ENCODE results near the gene SELENOK. TPM values are rescaled to one million over a fixed set of nuclear protein-coding genes. Genes with fewer than 3 reads are reported as not detected.

The SELENOK gene
- total and polyA plus RNA-seq, 2 of the 13 experiments (the other 11 are each of a cell fraction or from before 2014, with no cell fraction given): 67.0 to 81.0 TPM

GRCh38 chr3:53891497-53892285 lies at the start of gene SELENOK (continued):
- TF ChIP-seq MTA1 (CRISPR knock-in tag; IDR thresholded peaks at IDR 0.05; ENCODE audit: borderline replicate concordance): 0 out of 2 replicates have a peak, but pooled peaks have one; percentile 24
- TF ChIP-seq IRF2 (CRISPR knock-in tag; IDR thresholded peaks at IDR 0.05): peak; percentile 83; the same call in 1 of the 2 replicates
- peak; percentile 18; the same call in 1 of the 2 replicates for TF ChIP-seq RAD21 (CRISPR knock-in tag; IDR thresholded peaks at IDR 0.05)
- TF ChIP-seq XRCC5 (optimal IDR thresholded peaks at IDR 0.05; ENCODE audit: low read length): peak; percentile 71
- peak; percentile 31; the same call in 1 of the 2 replicates for TF ChIP-seq FOXA3 (CRISPR knock-in tag; IDR thresholded peaks at IDR 0.05)
- 0 out of 2 replicates have a peak, but pooled peaks have one; percentile 10 for TF ChIP-seq FOXK2 (IDR thresholded peaks at IDR 0.05)
- TF ChIP-seq HOXA3 (CRISPR knock-in tag; IDR thresholded peaks at IDR 0.05): peak; percentile 99
- TF ChIP-seq ZHX2 (IDR thresholded peaks at IDR 0.05; ENCODE audit: low read depth): peak; percentile 98
- no peak for TF ChIP-seq ZHX2 (CRISPR knock-in tag; IDR thresholded peaks at IDR 0.05; ENCODE audit: borderline replicate concordance)
- no peak for TF ChIP-seq HOXA9 (CRISPR knock-in tag; IDR thresholded peaks at IDR 0.05; ENCODE audit: borderline replicate concordance)
- TF ChIP-seq ZSCAN29 (CRISPR knock-in tag; conservative IDR thresholded peaks at IDR 0.05): peak; percentile 70
- TF ChIP-seq SMAD3 (CRISPR knock-in tag; IDR thresholded peaks at IDR 0.05): peak; percentile 45; the same call in 1 of the 2 replicates
- no peak for TF ChIP-seq ETV6 (CRISPR knock-in tag; conservative IDR thresholded peaks at IDR 0.05)
- 0 out of 2 replicates have a peak, but pooled peaks have one; percentile 15 for TF ChIP-seq KLF6 (CRISPR knock-in tag; IDR thresholded peaks at IDR 0.05)
- TF ChIP-seq MXI1 (IDR thresholded peaks at IDR 0.05; ENCODE audit: borderline replicate concordance, low read depth, low read length): peak; percentile 67; the same call in 1 of the 3 replicates
- peak; percentile 41; the same call in 1 of the 2 replicates for TF ChIP-seq PHF21A (CRISPR knock-in tag; IDR thresholded peaks at IDR 0.05)
- peak; percentile 63; the same call in 1 of the 2 replicates for TF ChIP-seq ZFY (CRISPR knock-in tag; IDR thresholded peaks at IDR 0.05)
- TF ChIP-seq HNF1A (IDR thresholded peaks at IDR 0.05; ENCODE audit: low read depth): peak; percentile 50; the same call in 1 of the 2 replicates
- TF ChIP-seq HNF1A (CRISPR knock-in tag; IDR thresholded peaks at IDR 0.05; ENCODE audit: borderline replicate concordance): peak; percentile 84; the same call in 1 of the 2 replicates
- TF ChIP-seq SIN3A (IDR thresholded peaks at IDR 0.05; ENCODE audit: borderline replicate concordance, low read depth, low read length): peak; percentile 89; the same call in 1 of the 2 replicates
- no peak for TF ChIP-seq ZFP36L2 (CRISPR knock-in tag; IDR thresholded peaks at IDR 0.05)
